GM18517 (cell line): ENCODE measurements around the gene LCOR.
"Not testable (repeated sequence)": the region's sequence is repeated elsewhere in the genome, so short reads cannot be mapped to it uniquely, and the experiment has no call there.

ENCODE experiments used
- ATAC-seq: cut with Tn5 transposase; IDR thresholded peaks from one replicate; pipeline ENCODE4 v1.9.1; 2021; ENCODE audit warnings: mild to moderate bottlenecking, moderate library complexity; ENCODE audit not compliant: unreplicated experiment

LCOR gene

DNA sequence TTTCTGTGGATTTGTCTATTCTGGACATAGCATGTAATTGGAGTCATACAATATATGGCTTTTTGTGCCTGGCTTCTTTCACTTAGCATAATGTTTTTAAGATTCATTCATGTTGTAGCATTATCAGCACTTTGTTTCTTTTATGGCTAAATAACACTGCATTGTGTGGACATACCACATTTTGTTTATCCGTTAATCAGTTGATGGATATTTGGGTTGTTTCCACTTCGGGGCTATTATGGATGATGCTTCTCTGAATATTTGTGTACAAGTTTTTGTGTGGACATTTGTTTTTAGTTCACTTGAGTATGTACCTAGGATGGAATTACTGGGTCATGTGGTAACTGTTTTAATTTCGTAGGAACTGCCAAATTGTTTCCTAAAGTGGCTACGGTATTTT, 6.4 kb downstream of the LCOR start:
- ATAC-seq: no peak

DNA sequence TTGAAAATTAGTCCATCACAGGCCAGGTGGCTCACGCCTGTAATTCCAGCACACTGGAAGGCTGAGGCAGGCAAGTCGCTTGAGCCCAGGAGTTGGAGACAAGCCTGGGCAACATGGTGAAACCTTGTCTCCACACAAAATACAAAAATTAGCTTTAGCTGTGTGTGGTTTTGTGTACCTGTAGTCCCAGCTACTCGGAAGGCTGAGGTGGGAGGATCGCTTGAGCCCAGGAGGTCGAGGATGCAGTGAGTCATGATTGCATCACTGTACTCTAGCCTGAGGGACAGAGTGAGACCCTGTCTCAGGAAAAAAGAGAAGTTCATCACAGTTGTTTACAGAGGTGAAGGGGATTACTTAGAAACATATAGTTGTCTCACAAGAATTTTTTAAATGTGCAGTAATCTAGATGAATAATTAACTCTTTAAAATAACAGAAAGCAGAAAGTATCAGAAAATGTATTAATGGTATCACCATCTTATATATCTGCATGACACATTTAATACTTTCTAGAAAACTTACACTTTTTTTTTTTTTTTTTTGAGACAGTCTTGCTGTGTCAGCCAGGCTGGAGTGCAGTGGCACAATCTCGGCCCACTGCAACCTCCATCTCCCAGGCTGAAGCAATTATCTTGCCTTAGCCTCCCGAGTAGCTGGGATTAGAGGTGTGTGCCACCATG, 8.9 kb downstream of the LCOR start:
- no peak for ATAC-seq

DNA sequence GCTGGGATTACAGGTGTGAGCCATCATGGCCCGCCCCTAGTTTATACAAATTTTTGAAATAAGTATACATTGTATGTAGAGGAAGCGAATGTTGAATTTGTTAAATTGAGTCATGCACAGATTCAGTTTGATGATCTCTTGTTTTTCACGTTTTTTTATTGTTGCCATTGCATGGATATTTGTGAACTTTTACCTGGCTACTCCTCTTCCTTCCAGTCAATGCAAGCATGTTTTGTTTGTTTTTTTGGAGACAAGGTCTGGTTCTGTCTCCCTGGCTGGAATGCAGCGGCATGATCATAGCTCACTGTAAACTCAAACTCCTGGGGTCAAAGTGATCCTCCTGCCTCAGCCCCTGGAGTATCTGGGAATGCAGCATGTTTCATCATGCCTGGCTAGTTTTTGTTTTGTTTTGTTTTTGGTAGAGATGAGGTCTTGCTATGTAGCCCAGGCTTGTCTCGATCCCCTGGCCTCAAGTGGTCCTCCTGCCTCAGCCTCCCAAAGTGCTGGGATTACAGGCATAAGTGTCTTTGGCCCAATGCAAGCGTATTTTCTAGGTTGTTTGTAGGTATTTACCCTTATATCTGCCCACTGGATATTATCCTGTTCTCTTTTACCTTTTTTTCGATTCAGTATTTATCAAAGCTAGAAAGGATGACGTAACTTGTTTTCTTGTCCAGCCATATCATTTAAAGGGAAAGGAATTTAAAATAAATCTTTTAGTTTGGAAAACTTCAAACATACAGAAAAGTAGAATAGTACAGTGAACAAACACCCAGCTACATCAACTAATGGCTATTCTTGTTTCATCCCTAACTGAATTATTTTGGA, 11.0 kb downstream of the LCOR start:
- ATAC-seq: no peak

DNA sequence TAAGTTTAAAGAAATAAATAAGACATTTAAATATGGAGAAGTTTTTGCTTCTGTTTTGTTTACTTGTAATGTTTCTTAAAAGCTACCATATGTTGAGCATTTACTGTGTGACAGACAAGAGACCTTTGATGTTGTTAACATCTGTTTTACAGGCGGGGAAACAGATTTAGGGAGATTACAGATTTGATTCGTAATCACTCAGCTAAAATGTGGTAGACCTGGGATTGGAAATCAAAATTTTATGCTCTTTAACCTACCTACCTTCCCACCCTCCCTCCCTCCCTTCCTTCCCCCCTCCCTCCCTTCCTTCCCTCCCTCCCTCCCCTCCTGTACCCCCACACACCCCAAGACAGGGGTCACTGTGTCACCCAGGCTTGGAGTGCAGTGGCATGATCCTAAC, 11.7 kb downstream of the LCOR start:
- ATAC-seq: no peak

DNA sequence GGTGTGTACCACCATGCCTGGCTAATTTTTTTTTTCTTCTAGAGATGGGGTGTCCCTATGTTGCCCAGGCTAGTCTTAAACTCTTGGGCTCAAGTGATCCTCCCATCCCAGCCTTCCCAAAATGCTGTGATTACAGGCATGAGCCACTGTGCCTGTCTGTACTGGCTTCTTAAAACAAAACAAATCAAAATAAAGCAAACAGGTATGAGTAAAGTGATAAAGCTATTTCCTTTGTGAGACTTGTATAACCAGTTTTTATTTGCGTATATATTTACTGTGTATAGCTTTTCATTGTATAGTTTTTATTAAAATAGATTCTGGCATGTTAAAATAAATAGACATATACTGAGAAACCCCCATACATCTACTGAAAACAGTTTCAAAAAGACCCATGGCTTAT, 14.3 kb downstream of the LCOR start:
- ATAC-seq: no peak

DNA sequence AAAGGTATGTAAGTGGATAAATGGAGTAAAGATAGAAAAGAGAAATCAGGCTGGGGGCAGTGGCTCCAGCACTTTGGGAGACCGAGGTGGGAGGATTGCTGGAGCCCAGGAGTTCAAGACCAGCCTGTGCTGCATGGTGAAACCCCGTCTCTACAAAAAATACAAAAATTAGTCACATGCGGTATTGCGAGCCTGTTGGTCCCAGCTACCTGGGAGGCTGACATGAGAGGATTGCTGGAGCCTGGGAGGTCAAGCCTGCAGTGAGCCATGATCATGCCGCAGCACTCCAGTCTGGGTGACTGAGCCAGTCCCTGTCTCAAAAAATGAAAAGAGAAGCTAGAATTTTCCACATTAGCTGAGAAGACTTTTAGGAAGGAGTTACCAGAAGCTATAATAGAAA, 14.8 kb downstream of the LCOR start:
- no peak for ATAC-seq

DNA sequence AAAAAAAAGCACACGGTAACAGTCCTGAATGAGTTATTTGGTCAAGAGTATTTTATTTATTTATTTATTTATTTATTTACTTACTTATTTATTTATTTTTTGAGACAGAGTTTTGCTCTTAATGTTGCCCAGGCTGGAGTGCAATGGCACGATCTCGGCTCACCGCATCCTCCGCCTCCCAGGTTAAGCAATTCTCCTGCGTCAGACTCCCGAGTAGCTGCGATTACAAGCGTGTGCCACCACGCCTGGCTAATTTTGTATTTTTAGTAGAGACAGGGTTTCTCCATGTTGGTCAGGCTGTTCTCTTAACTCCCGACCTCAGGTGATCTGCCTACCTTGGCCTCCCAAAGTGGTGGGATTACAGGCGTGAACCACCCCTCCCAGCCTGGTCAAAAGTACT, 15.3 kb downstream of the LCOR start:
- ATAC-seq: not testable (repeated sequence)

DNA sequence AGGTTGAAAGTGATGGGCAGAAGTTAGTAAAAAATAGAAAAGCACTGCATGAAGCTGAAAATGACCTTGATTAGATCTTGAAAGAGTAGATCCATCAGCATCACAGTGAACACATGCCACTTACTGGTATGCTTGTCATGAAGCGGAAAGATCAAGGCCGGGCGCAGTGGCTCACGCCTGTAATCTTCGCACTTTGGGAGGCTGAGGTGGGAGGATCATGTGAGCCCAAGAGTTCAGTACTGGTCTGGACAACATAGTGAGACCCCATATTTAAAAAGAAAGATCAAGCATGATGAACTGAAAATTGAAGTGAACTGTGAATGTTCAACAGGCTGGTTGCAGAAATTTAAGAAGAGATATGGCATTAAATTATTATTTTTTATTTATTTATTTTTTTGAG, 18.0 kb downstream of the LCOR start:
- ATAC-seq: no peak

DNA sequence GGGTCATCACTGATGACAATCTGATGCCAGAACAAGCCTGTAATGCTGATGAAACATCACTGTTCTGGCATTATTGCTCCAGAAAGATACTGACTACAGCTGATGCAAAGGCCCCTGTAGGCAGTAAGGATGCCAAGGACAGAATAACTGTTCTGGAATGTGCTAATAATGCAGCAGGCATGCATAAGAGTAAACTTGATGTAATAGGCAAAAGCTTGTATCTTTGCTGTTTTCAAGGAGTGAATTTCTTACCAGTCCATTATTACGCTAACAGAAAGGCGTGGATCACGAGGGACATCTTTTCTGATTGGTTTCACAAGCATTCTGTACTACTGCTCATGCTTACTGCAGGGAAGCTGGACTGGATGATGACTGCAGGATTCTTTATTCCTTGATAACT, 18.7 kb downstream of the LCOR start:
- ATAC-seq: no peak

DNA sequence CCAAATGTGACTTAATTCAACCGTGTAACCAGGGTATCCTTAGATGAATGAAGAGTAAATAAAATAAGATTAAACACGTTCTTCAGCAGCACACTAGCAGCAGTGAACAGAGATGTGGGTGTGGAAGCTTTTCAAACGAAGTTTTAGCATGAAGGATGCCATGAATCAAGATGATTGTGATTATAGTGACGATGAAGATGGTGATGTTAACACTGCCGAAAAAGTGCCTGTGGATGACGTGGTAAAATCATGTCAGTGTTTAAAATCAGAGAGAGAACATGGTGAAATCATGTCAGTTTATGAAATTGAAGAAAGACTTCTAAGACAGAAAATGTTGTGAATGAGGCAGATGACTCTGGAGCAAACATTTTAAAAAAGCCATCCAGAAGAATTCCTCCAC, 19.2 kb downstream of the LCOR start:
- no peak for ATAC-seq

DNA sequence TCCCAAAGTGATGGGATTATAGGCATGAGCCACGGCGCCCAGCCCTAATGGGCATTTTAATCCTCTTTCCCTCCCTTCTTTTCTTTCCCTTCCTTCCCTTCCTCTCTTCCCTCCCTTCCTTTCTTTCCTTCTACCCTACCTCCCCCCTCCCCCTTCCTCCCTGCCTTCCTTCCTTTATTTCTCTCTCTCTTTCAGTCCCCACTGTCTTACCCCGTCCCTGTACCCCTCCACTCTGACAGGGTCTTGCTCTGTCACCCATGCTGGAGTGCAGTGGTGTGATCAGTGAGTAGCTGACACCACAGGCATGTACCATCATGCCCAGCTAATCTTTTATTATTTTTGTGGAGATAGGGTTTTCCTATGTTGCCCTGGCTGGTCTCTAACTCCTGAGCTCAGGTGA, 24.2 kb downstream of the LCOR start:
- ATAC-seq: no peak

DNA sequence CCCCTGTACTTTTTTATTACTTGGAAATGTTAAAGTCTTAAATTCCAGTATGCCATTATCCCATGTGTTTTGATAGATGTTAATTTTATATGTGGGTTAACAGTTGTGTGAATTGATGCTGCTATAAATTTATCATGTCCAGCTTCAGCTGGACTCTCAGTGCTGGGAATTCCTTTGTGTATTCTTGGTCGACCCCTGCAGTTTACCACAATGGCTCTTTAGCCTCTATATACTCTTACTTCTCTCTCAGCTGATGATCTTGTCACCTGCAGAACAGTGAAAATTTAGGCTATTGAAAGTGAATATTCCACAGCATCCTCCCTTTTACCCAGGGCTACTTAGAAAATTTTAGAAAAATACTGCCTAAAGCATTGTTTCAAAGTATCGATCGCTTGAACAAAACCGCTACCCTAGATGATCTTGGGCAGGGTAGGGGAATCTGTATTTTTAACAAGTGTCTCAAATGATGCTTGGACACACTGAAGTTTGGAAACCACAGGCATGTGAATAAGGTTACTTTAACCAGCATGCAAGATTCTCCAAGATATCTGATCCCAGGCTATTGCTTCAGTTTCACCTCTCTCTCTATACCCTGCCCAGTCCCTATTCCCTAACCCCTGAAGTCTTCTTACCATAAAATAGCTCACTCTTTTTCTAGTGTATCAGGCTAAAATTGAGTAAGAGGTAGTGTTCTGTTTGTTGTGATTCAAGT, 25.4 kb downstream of the LCOR start:
- no peak for ATAC-seq

DNA sequence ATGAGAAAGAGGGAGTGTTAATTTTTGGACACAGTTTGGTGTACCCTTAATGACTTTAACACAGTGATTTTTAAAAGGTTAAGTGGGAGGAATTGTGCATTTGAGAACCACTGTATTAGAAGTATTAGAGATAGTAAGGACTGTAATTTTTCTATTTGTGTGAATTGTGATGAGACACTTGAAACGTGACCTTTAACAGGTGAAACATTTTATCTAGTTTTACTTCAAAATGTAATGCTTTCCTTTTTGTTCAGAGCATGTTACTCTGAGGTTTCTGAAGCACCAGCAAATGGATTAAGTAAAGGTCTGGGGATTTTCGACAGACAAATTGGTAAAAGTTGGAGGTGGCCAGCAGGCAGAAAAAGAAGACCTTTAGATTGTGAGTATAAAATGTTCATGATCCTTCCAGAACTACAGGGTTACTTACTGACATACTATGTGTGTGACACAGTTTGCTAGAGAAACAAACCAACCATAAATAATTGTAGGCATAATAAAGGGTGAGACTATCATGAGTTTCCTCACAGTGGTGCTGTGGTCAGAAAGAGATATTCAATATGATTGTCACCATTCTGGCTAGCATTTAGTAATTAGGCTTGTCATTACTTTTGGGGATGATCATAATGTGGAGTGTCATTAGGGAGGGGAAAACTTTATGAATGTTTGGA, 26.1 kb downstream of the LCOR start:
- ATAC-seq: no peak

DNA sequence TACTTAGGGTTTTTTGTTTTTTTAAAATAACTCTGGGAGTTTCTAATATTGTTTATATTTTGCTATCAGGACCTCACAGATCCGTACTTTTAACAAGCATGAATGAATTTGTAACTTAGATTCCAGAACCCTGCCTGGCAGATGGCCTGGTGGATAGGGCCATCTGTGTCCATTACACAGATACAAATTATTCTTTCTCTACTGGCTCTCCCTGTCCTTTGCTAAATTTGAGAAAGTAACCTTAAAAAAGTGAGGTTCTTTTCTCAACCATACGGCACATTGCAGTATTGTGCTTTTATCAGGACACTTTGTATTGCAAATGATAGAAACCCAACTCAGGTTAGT, 26.6 kb downstream of the LCOR start:
- ATAC-seq: no peak

DNA sequence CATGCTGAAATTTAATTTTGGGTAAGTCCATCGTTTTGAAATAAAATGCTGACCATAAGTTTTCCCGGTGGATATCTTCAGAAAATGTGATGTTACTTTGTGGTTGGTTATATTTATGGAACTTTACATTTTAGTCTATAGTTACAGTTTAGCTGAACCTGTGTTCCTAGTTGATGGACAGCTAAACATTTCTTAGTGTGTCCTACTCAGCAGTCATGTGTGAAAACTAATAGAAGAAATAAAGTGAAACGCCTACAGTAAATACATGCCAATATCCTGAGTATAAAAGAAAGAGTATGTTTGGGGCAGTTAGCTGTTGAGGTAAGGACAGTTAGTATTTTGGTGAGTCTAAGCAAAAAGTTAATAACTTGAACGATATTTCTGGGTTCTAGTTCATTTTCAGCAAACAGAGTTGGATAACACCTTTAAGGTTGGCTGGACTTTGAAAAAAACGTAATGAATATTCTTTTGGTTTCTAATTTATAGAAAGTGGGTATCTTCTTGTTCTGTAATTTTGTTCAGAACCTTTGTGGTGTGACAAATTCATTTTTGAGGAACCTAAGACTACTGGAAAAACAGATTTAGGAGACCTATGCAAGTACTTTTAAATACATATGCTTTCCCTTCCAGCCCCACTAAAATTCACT, 28.7 kb downstream of the LCOR start:
- no peak for ATAC-seq

DNA sequence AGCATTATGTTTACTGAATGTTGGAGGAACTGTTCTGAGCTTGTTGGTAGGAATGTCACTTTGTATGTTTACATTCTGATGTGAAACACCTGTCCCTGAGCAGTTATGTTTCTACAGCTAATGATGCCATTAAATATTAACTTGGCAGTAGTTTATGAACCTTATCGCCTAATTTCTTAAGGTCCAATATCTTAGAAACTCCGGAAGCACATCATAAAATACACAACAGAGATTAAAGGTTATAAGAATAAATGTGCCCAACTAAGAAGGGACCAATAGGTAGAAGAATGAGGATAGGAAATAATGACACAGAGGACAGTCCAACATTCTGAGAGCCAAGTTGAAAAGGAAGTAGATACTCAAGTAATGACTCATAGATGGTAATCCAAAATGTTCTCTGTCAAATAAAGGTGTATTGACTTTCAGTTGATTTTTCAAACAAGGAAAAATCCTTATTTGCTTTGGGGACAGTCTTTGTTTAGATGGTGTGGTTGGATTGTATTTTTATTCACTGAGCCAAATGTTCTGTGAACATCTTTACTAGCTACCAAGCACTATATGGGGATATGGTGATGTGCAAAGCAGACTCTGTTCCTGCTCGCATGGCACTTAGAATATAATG, 31.9 kb downstream of the LCOR start:
- no peak for ATAC-seq

DNA sequence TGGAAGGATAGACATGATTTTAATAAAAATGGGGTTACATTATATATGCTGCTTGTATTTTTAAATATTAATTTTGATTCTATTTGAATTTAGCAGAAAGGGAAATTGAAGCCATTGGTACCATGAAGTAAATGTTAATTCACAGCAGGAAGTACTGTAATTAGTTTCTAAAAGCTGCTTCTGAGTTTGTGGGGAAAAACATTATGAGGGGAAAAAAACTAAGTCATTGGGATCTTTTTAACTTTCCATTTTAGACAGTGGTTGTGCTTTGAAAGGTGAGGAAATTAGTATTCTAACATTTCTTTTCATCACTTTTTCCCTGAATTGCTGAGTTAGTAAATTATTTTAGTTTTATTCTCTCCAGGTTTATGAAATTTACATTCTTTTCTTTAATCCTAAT, 41.0 kb downstream of the LCOR start:
- ATAC-seq: no peak

DNA sequence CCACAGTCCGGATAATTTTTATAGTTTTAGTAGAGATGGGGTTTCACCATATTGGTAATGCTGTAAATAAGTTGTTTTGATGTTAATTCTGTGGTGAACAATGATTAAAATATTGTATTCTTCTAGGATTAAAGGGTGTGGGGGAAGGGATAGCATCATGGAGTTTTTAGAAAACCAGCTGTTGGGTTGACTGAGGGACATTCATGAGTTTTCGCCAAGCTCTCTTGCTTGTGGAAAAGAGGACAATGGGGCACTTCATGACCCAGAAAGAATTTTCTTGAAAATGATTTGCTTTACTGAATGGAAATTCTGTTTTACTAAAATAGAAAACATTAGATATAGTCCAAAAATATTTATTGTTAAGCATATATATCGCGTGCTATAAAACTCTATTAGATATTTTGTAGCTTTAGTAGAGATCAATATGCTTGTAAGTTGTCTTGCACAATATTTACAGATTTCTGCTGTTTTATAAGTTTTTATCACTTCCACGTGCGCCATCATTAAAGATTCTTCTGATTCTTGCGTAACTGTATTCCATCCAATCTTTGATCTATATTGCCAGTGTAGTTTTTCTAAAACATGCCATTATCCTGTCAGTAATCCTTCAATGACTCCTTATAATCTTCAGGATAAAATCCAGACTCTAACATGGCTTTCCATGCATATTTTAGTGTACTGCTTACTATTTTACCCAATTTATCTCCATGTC, 41.8 kb downstream of the LCOR start:
- ATAC-seq: no peak

DNA sequence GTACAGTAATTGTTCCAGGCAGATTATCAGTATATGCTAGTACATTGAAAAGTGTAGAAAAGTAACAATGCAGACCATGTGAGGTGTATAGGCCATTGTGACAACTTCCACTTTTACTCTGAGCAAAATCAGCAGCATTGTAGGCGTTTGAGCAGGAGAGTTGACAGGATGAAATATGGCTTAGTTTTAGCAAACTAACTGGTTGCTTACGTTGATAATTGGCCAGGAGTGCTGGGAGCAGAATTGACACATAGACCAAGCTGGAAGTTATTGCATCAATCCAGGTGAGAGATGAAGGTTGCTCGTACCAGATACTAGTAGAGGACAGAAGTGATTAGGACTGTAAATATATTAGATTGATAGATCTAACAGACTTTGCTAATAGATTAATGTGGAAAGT, 46.0 kb downstream of the LCOR start:
- ATAC-seq: no peak

DNA sequence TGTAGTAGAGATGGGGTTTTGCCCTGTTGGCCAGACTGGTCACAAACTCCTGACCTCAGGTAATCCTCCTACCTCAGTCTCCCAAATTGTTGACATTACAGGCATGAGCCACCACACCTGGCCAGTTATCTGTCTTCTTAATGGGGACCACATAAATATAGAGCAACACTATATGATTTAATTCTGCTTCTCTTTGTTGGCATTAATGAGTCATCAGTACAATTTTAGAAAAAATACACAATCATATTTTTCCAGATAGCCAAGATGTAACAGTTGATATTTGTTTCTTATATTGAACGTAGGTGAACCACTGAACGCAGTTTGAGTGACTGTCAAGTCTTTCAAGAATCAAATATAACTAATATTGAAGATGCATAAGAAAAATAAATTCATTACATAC, 48.5 kb downstream of the LCOR start:
- ATAC-seq: no peak
